HG02610 (cell line): ENCODE results near the gene NDE1.
"Not testable (repeated sequence)": the region's sequence is repeated elsewhere in the genome, so short reads cannot be mapped to it uniquely, and the experiment has no call there.

Experiments
- ATAC-seq: cut with Tn5 transposase; IDR thresholded peaks from one replicate; pipeline ENCODE4 v1.9.1; 2021; ENCODE audit warnings: mild to moderate bottlenecking, moderate library complexity; ENCODE audit not compliant: unreplicated experiment

Gene NDE1

GRCh38 chr16:15620611-15621195 is 29.3 kb upstream of the NDE1 start:
- ATAC-seq, result no peak

GRCh38 chr16:15621456-15621855 is 28.6 kb upstream of the NDE1 start:
- ATAC-seq, result no peak

- no peak for ATAC-seq
Measured at GRCh38 chr16:15621889-15622288, 28.2 kb upstream of the NDE1 start.

DNA sequence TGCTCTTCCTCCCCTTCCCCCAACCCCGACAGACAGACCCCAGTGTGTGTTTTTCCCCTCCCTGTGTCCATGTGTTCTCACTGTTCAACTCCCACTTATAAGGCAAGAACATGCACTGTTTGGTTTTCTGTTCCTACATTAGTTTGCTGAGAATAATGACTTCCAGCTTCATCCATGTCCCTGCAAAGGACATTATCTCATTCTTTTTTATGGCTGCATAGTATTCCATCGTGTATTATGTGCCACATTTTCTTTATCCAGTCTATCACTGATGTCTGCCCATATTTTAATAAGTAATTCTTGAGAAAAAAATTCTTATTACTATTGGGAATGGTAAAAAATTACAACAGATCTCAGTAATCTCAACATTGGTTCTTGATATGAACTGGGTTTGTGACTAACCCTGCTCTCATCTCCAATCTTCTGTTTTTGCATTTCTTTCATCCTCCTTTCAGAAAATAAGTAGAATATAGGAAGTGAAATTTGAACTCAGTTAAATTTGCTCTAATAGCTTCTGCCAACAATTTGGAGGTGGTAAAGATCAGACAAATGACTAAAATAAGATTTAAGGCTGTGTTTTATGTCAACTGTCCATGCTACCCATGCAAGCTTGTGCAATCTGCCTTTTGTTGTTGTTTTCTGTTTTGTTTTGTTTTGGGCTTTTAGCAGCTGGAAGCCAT is 18.2 kb upstream of the NDE1 start:
- ATAC-seq, result no peak

GRCh38 chr16:15635926-15636325 is 14.1 kb upstream of the NDE1 start:
- ATAC-seq, result no peak

GRCh38 chr16:15636392-15636873 is 13.6 kb upstream of the NDE1 start:
- no peak for ATAC-seq

DNA sequence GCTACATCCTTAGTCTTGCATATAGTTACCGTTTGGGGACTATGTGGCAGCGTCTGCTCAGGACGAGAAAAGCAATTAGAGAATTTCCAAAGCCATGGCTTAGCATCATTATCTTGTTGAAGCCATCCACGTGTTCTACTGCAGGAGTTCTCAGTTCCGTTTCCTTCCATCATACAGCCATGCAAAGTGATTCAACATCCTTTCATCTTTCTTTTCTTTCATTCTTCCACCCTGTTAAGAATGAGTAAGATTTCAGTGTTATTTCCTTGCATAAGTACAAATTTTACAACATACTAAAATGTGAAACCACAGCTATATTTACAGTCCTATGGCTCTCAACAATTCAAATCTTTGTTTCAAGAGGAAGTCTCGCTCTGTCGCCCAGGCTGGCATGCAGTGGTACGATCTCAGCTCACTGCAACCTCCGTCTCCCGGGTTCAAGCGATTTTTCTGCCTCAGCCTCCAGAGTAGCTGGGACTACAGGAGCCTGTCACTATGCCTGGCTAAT is 10.9 kb upstream of the NDE1 start:
- ATAC-seq, result no peak

DNA sequence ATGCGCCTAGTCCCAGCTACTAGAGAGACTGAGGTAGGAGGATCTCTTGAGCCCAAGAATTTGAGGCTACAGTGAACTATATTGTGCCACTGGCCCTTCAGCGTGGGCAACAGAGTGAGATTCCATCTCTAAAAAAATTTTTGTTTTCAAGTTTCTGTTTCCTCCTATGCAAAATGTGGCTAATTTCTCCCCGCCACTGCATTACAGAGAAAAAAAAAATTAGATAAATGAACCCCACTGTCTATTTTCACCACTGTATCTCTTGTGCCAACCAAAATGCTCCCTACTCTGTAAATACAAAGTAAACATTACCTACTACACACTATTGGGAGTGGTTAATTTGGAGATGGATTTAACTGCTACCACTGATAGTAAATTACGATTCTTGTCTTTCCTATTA is 9.1 kb upstream of the NDE1 start:
- ATAC-seq, result no peak

- ATAC-seq, result no peak
Measured at GRCh38 chr16:15641753-15642556, 8.1 kb upstream of the NDE1 start.

DNA sequence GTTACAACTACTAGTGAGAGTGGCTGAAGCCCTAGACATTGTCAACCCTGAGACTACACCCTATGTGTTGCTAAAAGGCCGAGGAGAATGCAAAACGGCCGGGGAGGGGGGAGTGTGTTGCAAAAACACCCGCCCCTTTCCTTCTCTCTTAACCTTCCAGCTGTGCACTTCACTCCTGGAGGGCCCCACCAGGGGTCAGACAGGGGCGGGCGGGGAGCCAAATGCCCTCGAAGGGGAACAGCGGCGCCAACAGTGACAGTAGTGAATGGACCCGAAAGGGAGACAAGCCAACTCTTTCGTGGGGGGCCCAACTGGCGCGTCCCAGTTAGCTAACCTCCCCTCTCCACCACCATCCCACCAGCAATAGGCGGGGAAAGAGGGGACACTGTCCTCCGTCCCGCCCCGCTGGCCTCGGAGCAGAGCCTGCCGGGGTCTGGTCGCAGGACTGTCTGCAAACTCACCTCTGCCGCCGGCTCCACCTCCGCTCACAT is 7.4 kb upstream of the NDE1 start:
- ATAC-seq, result peak; percentile 38

GRCh38 chr16:15643048-15643945 is 6.7 kb upstream of the NDE1 start, which contains the start of gene MARF1:
MARF1 (minus strand) TSS chr16:15643154; CDS start chr16:15639233, 3,921 bp downstream.
- peak; percentile 36 for ATAC-seq

DNA sequence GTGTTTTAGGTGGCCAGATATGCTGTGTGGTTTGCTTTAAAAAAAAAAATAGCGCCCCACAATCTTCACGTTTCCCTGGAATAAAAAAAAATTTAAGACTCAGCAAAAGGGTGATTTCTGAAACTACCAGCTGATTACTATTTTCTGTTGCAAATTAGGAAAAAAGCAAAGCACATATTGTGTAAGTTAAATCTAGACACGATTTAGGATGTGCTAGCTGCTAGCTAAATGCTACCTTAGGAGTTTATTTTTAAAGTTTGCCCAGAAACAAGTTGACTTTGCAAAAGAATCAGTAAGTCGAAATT is 6.1 kb upstream of the NDE1 start:
- no peak for ATAC-seq

- no peak for ATAC-seq
Measured at GRCh38 chr16:15644267-15644961, 5.6 kb upstream of the NDE1 start.

- not testable (repeated sequence) for ATAC-seq
Measured at GRCh38 chr16:15644962-15645465, 5.0 kb upstream of the NDE1 start.

DNA sequence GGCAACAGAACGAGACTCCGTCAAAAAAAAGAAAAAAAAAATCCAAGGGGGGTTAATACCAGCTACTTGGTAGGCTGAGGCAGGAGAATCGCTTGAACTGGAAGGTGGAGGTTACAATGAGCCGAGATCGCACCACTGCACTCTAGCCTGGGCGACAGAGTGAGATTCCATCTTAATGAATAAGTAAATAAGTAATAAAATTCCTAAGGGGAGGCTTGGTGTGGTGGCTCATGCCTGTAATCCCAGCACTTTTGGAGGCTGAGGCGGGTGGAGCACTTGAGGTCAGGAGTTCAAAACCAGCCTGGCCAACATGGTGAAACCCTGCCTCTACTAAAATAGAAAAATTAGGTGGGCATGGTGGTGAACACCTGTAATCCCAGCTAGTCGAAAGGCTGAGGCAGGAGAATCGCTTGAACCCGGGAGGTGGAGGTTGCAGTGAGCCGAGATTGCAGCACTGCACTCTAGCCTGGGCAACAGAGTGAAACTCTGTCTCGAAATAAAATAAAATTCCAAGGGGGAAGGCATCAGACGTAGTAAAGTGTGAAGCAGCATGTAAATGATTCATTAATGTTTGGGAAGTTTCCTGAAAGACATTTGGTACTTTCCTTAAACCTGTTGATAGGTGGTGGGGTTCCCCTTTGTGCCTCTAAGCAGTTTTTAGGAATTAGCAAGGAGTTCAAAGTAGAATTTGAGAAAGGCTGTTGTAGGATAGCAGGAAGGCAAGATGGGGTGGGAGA is 3.3 kb upstream of the NDE1 start:
- ATAC-seq, result not testable (repeated sequence)

- no peak for ATAC-seq
Measured at GRCh38 chr16:15647294-15648014, 2.6 kb upstream of the NDE1 start.

GRCh38 chr16:15648135-15648730 is 1.8 kb upstream of the NDE1 start:
- no peak for ATAC-seq

- not testable (repeated sequence) for ATAC-seq
Measured at GRCh38 chr16:15649311-15649710, 734 bp upstream of the NDE1 start.
